Stomach (tissue), 4 donors: Measurements from ENCODE around the gene CTF1.

Source experiments
- CTCF ChIP-seq, 7 experiments: fragments of 450-650 bp in 4 of 7; fragments of 200-600 bp in 3 of 7; sonication (generic) in 3 of 7; IDR thresholded peaks; one replicate each; pipeline ENCODE4 v1.5.1; 2016 to 2019; ENCODE audit warnings: antibody characterized with exemption in 7 of 7, control low read depth in 2 of 7, mild to moderate bottlenecking in 1 of 7
- EP300 ChIP-seq: sonication (generic); formaldehyde crosslinking; IDR thresholded peaks from one replicate; pipeline ENCODE4 v1.6.1; 2017; ENCODE audit warnings: antibody characterized with exemption
- POLR2A ChIP-seq, 4 donors: fragments of 450-650 bp; IDR thresholded peaks; one replicate each; pipeline ENCODE4 v1.6.1; 2016; ENCODE audit warnings: antibody characterized with exemption in 4 of 4, control low read depth in 2 of 4, mild to moderate bottlenecking in 1 of 4, moderate library complexity in 1 of 4

- TF ChIP-seq POLR2A (IDR thresholded peaks at IDR 0.05) (no peak), CTCF (IDR thresholded peaks at IDR 0.05) (no peak), EP300 (no peak)
These were observed 27.2 kb downstream of the CTF1 start, which contains the start of gene FBXL19 for GRCh38 chr16:30923554-30924075.
